Gastroesophageal sphincter (tissue), 4 donors: ENCODE results near the gene BAK1. TPM values are rescaled to one million over a fixed set of nuclear protein-coding genes. Genes with fewer than 3 reads are reported as not detected.
A peak's percentile ranks its signal among the peaks of the same experiment; 100 is the strongest.

Experiments
- ATAC-seq: fragments of 150-250 bp; one replicate; pipeline ENCODE4 v1.9.1; 2016; ENCODE audit warnings: mild to moderate bottlenecking, moderate library complexity
- H3K27ac ChIP-seq, 4 donors: fragments of 200-600 bp; sonication (generic) in 3 of 4; 1 replicate in 3 of 4; 2 replicates in 1 of 4; pipeline ENCODE4 v1.5.1; 2016 to 2019
- H3K27me3 ChIP-seq: fragments of 200-600 bp; sonication (generic); one replicate; pipeline ENCODE4 v1.5.1; 2019
- H3K36me3 ChIP-seq, 2 donors: fragments of 200-600 bp; sonication (generic); one replicate each; pipeline ENCODE4 v1.5.1; 2019; ENCODE audit warnings: control low read depth in 1 of 2
- H3K4me1 ChIP-seq, 3 donors: fragments of 200-600 bp; sonication (generic); 1 replicate in 2 of 3; 2 replicates in 1 of 3; pipeline ENCODE4 v1.5.1; 2016 to 2019; ENCODE audit warnings: control low read depth in 2 of 3
- H3K4me3 ChIP-seq, 2 donors: fragments of 200-600 bp; sonication (generic); one replicate each; pipeline ENCODE4 v1.5.1; 2019; ENCODE audit warnings: mild to moderate bottlenecking in 1 of 2, moderate library complexity in 1 of 2
- H3K9me3 ChIP-seq, 3 donors: fragments of 200-600 bp; sonication (generic); one replicate each; pipeline ENCODE4 v1.5.1; 2017 to 2019; ENCODE audit warnings: control low read depth in 2 of 3
- CTCF ChIP-seq, 4 experiments: fragments of 200-600 bp in 2 of 4; fragments of 450-650 bp in 2 of 4; sonication (generic) in 1 of 4; IDR thresholded peaks; one replicate each; pipeline ENCODE4 v1.5.1; 2017 to 2019; ENCODE audit warnings: antibody characterized with exemption in 4 of 4, mild to moderate bottlenecking in 2 of 4, moderate library complexity in 2 of 4
- EP300 ChIP-seq: sonication (generic); formaldehyde crosslinking; IDR thresholded peaks from one replicate; pipeline ENCODE4 v1.6.1; 2017; ENCODE audit warnings: antibody characterized with exemption, mild to moderate bottlenecking
- POLR2A ChIP-seq, 2 donors: fragments of 450-650 bp; IDR thresholded peaks; one replicate each; pipeline ENCODE4 v1.6.1; 2017; ENCODE audit warnings: antibody characterized with exemption in 2 of 2, mild to moderate bottlenecking in 2 of 2, moderate library complexity in 1 of 2
- POLR2AphosphoS5 ChIP-seq: sonication (generic); formaldehyde crosslinking; IDR thresholded peaks from one replicate; pipeline ENCODE4 v1.6.1; 2017; ENCODE audit warnings: antibody characterized with exemption
- WGBS, 2 donors: methylation state at CpG; one replicate each; pipeline ENCODE4 v1.1.5; 2018; ENCODE audit warnings: low coverage in 1 of 2; 5-methylcytosine and 5-hydroxymethylcytosine counted together
- total RNA-seq, 4 donors: library from RNA; depleted of rRNA; stranded (reverse); fragments of >200 nt; gene quantifications; one replicate each; pipeline ENCODE4 v1.1.0, GENCODE V29; 2016

BAK1 gene
- 10 to 100 TPM in 2 of 4 donors, 1 to 10 TPM in 2; 7.3 to 14.3 (median 11.0) TPM for total RNA-seq

- peaks cover 0 to 31% of the 10 kb centered on the region in 2 donors for H3K36me3 ChIP-seq
- peak within 1 kb of the TSS; percentile 60 to 90 (median 87) for H3K27ac ChIP-seq
- H3K27me3 ChIP-seq = no peaks in the 10 kb centered on the region
- peak within 1 kb of the TSS; percentile 82 to 86 for H3K4me3 ChIP-seq
- TF ChIP-seq POLR2A (IDR thresholded peaks at IDR 0.05) (peak in 1 of 2 donors; percentile 62), POLR2AphosphoS5 (peak; percentile 66), CTCF (IDR thresholded peaks at IDR 0.05) (peak in 3 of 4 experiments; percentile 59 to 60 (median 59)), EP300 (no peak)
- peak; percentile 97 for ATAC-seq
- peaks cover 0 to 33% (median 21%) of the 10 kb centered on the region in 3 donors for H3K4me1 ChIP-seq
- 28% methylated on average over 4 of the region's 24 CpGs; no CpG with 5 or more reads in 1 of the 2 donors for WGBS, 2 donors
- H3K9me3 ChIP-seq = no peaks in the 10 kb centered on the region
Observed at GRCh38 chr6:33579828-33580714, at the start of gene BAK1. BAK1 (minus strand) TSS chr6:33580276; CDS start chr6:33577604, 2,672 bp downstream.

DNA sequence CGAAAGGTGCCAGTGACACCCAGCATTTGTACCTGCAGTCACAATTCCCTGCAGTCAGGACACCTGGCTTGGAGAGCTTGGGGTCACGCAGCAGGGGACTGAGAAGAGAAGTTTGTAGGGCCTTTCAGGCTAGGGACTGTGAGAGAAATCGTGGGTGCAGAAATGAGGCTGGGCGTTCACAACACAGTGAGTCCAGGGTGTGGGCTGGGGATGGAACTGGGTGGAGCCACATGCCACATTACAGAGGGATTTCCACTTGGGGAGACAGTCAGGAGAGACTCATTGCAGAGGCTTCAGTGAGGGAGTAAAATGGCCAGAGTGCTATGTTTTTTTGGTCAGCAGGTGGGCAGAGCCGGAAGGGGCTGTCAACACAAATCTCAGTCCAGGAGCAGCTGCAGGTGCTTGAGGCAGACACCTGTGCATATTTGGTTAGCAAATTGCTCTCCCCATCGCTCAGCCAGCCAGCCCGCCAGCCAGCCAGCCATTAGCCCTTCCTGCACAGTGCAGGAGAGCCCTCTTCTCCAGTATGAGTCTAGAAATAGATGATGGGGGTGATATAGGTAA, 48.4 kb upstream of the BAK1 start:
- Histone ChIP-seq H3K4me3 (no peak overlapping the region), H3K9me3 (no peaks in the 10 kb centered on the region), H3K4me1 (peaks cover 0 to 30% (median 8%) of the 10 kb centered on the region in 3 donors), H3K27ac (peak overlapping the region in 1 of 4 donors; percentile 18), H3K36me3 (no peaks in the 10 kb centered on the region), H3K27me3 (peaks cover 57% of the 10 kb centered on the region)
- 77% methylated on average over 5 of the region's 7 CpGs; no CpG with 5 or more reads in 1 of the 2 donors for WGBS, 2 donors
- no peak for ATAC-seq
- TF ChIP-seq POLR2A (IDR thresholded peaks at IDR 0.05) = no peak
- no peak for TF ChIP-seq EP300
- TF ChIP-seq CTCF (IDR thresholded peaks at IDR 0.05) = no peak
- TF ChIP-seq POLR2AphosphoS5 = no peak

- WGBS, 2 donors = 25 to 50% methylated on average over 1 to 2 of the region's 5 CpGs
- no peaks in the 10 kb centered on the region for H3K36me3 ChIP-seq
- peak overlapping the region in 1 of 4 donors; percentile 18 for H3K27ac ChIP-seq
- peaks cover 53% of the 10 kb centered on the region for H3K27me3 ChIP-seq
- H3K9me3 ChIP-seq = no peaks in the 10 kb centered on the region
- no peak overlapping the region for H3K4me3 ChIP-seq
- TF ChIP-seq EP300 (no peak), POLR2A (IDR thresholded peaks at IDR 0.05) (no peak)
- peak; percentile 35 for ATAC-seq
- H3K4me1 ChIP-seq = peaks cover 0 to 30% (median 4%) of the 10 kb centered on the region in 3 donors
Observed at GRCh38 chr6:33627876-33628275, 47.8 kb upstream of the BAK1 start.

DNA sequence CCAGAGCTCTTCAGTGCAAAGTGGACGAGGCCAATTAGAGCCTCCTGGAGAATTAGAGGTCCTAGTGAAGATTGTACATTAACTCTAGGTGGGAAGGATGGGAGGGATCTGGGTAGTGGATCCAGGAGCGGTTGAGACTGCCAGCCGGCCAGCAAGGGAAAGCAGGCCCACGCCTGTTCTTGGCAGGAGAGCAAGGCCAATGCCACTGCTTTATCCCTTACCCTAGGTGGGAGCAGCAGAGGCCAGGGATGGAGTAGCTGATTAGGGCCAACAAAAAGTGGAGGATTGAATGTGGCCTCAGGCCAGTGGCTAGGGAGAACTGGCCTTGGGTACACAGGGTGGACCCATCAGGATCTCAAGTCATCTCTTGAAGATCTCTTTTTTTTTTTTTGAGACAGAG, 44.8 kb upstream of the BAK1 start:
- Histone ChIP-seq H3K9me3 (no peaks in the 10 kb centered on the region), H3K4me3 (no peak overlapping the region), H3K27ac (no peak overlapping the region), H3K27me3 (peaks cover 55% of the 10 kb centered on the region), H3K4me1 (peaks cover 0 to 52% (median 0%) of the 10 kb centered on the region in 3 donors), H3K36me3 (no peaks in the 10 kb centered on the region)
- TF ChIP-seq CTCF (IDR thresholded peaks at IDR 0.05) (no peak), EP300 (no peak), POLR2A (IDR thresholded peaks at IDR 0.05) (no peak), POLR2AphosphoS5 (no peak)
- WGBS, 2 donors = 90% methylated on average over 3 of the region's 4 CpGs; no CpG with 5 or more reads in 1 of the 2 donors
- ATAC-seq = no peak

- ATAC-seq = no peak
- H3K9me3 ChIP-seq = no peaks in the 10 kb centered on the region
- H3K36me3 ChIP-seq = no peaks in the 10 kb centered on the region
- peak overlapping the region in 1 of 4 donors; percentile 13 for H3K27ac ChIP-seq
- no peak for TF ChIP-seq POLR2AphosphoS5
- TF ChIP-seq POLR2A (IDR thresholded peaks at IDR 0.05) = no peak
- no peak for TF ChIP-seq CTCF (IDR thresholded peaks at IDR 0.05)
- TF ChIP-seq EP300 = no peak
- peaks cover 0 to 61% (median 6%) of the 10 kb centered on the region in 3 donors for H3K4me1 ChIP-seq
- peaks cover 55% of the 10 kb centered on the region for H3K27me3 ChIP-seq
- H3K4me3 ChIP-seq = no peak overlapping the region
- WGBS, 2 donors = 80 to 96% methylated on average over 2 to 6 of the region's 6 CpGs
Observed at GRCh38 chr6:33623895-33624381, 43.9 kb upstream of the BAK1 start.
